ENCODE data around the gene PFDN2. TPM values are rescaled to one million over a fixed set of nuclear protein-coding genes. Genes with fewer than 3 reads are reported as not detected.
A peak's percentile ranks its signal among the peaks of the same experiment; 100 is the strongest.

The PFDN2 gene
- total RNA-seq, 1 donor from 2014 or later = 43.8 TPM

GRCh38 chr1:161099090-161099802 is 18.6 kb downstream of the PFDN2 start:
- H3K27me3 Mint-ChIP-seq = no peaks in the 10 kb centered on the region
- H3K4me3 Mint-ChIP-seq = peak overlapping the region; percentile 81
- H3K4me1 Mint-ChIP-seq = peaks cover 35% of the 10 kb centered on the region
- intact Hi-C loops (cut with micrococcal nuclease) = loop anchor here (5.0 kb wide), 2 partner anchors 87 to 387 kb away; partner anchors contain the start of gene CD48
- ChIA-PET POLR2A (interaction anchor here (0.8 to 6.4 kb wide), 8 partner anchors 19 to 86 kb away, joined by 3 to 79 read pairs (median 24); partner anchors contain the start of genes ARHGAP30, DEDD, NIT1 and PFDN2), CTCF (interaction anchor here (1.5 to 7.1 kb wide), 6 partner anchors 29 to 108 kb away, joined by 6 to 95 read pairs (median 20); partner anchors contain the start of genes ARHGAP30, F11R and USF1)
- DNase-seq (no peak), ATAC-seq (ENCODE audit: low read depth) (no peak)
- H3K27ac Mint-ChIP-seq = peak overlapping the region; percentile 76
- H3K36me3 Mint-ChIP-seq (ENCODE audit: low read depth) = peaks cover 40% of the 10 kb centered on the region
- TF ChIP-seq CTCF (IDR thresholded peaks at IDR 0.05) = no peak
- no peaks in the 10 kb centered on the region for H3K9me3 Mint-ChIP-seq

GRCh38 chr1:161098210-161099068 is 19.4 kb downstream of the PFDN2 start, which contains the start of gene KLHDC9:
KLHDC9 (plus strand) TSS chr1:161098361; CDS start chr1:161098536, 175 bp downstream.
- Mint-ChIP-seq H3K27ac (peak within 1 kb of the TSS; percentile 93), H3K36me3 (ENCODE audit: low read depth) (peaks cover 34% of the 10 kb centered on the region), H3K4me1 (peaks cover 36% of the 10 kb centered on the region), H3K4me3 (peak within 1 kb of the TSS; percentile 88), H3K27me3 (no peaks in the 10 kb centered on the region), H3K9me3 (no peaks in the 10 kb centered on the region)
- DNase-seq (peak; percentile 77), ATAC-seq (ENCODE audit: low read depth) (peak; percentile 79)
- POLR2A ChIA-PET = interaction anchor here (0.6 to 6.4 kb wide), 21 partner anchors 8 to 316 kb away, joined by 3 to 79 read pairs (median 5); partner anchors contain the start of genes ARHGAP30, DEDD, F11R and NIT1
- intact Hi-C loops (cut with micrococcal nuclease) = loop anchor here (1.0 to 5.0 kb wide), 8 partner anchors 20 to 386 kb away; partner anchors contain the start of genes CD48, DEDD, NIT1 and PFDN2
- CTCF ChIA-PET = interaction anchor here (0.6 to 7.1 kb wide), 17 partner anchors 19 to 390 kb away, joined by 3 to 95 read pairs (median 6); partner anchors contain the start of genes ARHGAP30, F11R, ITLN2 and TSTD1
- TF ChIP-seq CTCF (IDR thresholded peaks at IDR 0.05) = peak; percentile 11

GRCh38 chr1:161096530-161096929 is 21.3 kb downstream of the PFDN2 start:
- Mint-ChIP-seq H3K4me1 (peaks cover 36% of the 10 kb centered on the region), H3K4me3 (peak overlapping the region; percentile 54), H3K9me3 (no peaks in the 10 kb centered on the region), H3K27me3 (no peaks in the 10 kb centered on the region), H3K27ac (peak overlapping the region; percentile 93), H3K36me3 (ENCODE audit: low read depth) (peaks cover 21% of the 10 kb centered on the region)
- intact Hi-C loops (cut with micrococcal nuclease) = loop anchor here (5.0 kb wide), 2 partner anchors 84 to 384 kb away; partner anchors contain the start of gene CD48
- ATAC-seq (ENCODE audit: low read depth) (no peak), DNase-seq (no peak)
- TF ChIP-seq CTCF (IDR thresholded peaks at IDR 0.05) = no peak
- ChIA-PET POLR2A (interaction anchor here (0.6 to 6.4 kb wide), 11 partner anchors 17 to 301 kb away, joined by 3 to 79 read pairs (median 5); partner anchors contain the start of genes ARHGAP30, DEDD, F11R and USF1), CTCF (interaction anchor here (1.0 to 7.1 kb wide), 12 partner anchors 15 to 286 kb away, joined by 3 to 95 read pairs (median 7); partner anchors contain the start of genes ARHGAP30, DEDD, F11R and ITLN2)

- ChIA-PET POLR2A (interaction anchor here (0.5 to 6.4 kb wide), 6 partner anchors 11 to 98 kb away, joined by 3 to 79 read pairs (median 10); partner anchors contain the start of genes ARHGAP30, F11R and USF1), CTCF (interaction anchor here (2.6 to 7.1 kb wide), 3 partner anchors 26 to 99 kb away, joined by 31 to 95 read pairs (median 79); partner anchors contain the start of genes ARHGAP30 and TSTD1)
- H3K9me3 Mint-ChIP-seq = no peaks in the 10 kb centered on the region
- no peaks in the 10 kb centered on the region for H3K27me3 Mint-ChIP-seq
- no peak for TF ChIP-seq CTCF (IDR thresholded peaks at IDR 0.05)
- peaks cover 17% of the 10 kb centered on the region for H3K36me3 Mint-ChIP-seq (ENCODE audit: low read depth)
- peak overlapping the region; percentile 54 for H3K4me3 Mint-ChIP-seq
- DNase-seq = no peak
- peak overlapping the region; percentile 93 for H3K27ac Mint-ChIP-seq
- intact Hi-C loops (cut with micrococcal nuclease) = loop anchor here (5.0 kb wide), 2 partner anchors 84 to 384 kb away; partner anchors contain the start of gene CD48
- H3K4me1 Mint-ChIP-seq = peaks cover 36% of the 10 kb centered on the region
- ATAC-seq (ENCODE audit: low read depth) = peak; percentile 19
Observed at GRCh38 chr1:161096015-161096414, 21.8 kb downstream of the PFDN2 start.
